Measurements from ENCODE around the gene SAE1.
A peak's percentile ranks its signal among the peaks of the same experiment; 100 is the strongest.

The SAE1 gene

DNA sequence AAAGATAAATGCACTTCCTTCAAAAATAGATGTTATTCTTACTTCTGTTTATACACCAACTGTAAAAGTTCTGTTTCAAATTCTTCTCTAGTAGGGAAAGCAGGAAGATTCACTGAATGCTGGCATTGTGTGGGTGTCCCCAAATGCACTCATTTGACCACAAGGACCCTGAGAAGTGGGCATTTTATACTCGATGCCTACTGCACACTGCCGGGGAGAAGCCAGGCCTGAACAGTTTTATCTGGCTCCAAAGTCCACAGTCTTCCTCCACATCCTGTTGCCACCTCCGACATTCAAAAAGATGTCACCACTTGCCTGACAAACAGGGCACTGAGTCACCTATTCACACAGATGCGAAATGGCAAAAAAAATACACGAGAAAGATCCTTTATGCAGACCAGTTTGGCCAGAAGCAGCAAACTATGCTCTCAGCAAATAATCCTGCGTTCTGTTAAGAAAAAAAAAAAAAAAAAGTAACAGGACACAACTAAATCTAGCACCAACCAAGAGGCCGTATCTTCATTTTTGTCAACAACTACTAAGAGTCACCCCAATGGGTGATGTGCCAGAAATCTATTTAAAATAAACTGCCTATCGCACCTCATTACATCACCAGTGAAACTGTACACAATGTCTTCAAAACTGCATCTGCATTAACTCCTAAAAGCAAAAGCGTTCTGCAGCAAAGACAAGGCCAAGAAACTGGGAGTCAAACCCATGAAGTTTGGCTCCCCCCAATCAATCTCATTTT is 23.3 kb upstream of the SAE1 start:
- no peak for DNase-seq

DNA sequence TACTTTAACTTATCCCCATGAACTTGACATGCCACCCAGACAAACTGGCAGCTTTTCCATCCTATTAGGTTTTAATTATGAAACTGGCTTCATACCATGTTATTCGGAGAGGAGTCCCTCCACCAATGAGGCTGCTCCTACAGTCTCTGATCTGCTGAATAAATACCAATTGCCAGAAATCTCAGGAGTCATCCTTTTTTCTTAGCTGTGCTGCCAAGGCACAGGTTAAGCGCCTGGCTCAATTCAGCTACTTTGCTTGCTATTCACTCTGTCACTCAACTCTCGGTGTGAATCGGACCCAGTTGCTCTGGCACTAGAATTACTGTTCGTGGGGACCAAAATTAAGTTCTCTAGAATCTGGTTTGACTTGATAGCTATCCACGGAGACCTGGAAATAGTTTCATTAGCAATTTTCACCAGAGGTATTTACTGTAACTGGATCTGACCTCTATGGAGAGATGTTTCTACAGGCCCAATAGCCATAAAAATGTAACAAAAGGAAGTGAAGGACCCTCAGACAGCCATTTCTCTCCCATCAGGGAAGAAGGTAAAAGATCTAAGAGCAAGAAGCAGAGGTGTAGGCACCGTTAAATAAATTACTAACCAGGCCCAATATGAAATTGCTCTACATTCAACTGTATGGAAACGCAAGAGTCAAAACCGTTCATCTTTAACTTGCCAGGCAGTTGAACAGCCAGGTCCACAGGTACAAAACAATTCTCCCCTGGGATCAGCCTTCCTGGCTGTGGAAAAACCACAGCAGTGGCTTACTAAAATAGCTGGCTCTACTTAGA is 22.5 kb upstream of the SAE1 start:
- DNase-seq: no peak

DNA sequence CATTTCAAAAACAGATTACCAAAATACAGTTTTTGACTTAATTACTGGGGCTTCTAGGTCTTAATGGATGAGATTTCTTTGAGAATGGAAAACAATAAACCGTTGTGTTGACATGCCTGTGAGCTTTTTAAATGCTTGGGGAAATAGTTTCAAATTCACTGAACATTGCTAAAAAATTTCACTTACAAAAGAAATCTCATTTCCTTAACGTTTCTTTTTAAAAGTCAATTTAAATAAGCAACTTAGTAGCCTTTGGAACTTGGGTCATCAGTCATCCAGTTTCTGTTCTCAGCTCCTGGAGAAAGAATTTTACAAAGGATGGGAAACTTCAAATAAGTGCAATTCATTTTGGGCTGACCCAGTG is 21.5 kb upstream of the SAE1 start:
- no peak for DNase-seq

DNA sequence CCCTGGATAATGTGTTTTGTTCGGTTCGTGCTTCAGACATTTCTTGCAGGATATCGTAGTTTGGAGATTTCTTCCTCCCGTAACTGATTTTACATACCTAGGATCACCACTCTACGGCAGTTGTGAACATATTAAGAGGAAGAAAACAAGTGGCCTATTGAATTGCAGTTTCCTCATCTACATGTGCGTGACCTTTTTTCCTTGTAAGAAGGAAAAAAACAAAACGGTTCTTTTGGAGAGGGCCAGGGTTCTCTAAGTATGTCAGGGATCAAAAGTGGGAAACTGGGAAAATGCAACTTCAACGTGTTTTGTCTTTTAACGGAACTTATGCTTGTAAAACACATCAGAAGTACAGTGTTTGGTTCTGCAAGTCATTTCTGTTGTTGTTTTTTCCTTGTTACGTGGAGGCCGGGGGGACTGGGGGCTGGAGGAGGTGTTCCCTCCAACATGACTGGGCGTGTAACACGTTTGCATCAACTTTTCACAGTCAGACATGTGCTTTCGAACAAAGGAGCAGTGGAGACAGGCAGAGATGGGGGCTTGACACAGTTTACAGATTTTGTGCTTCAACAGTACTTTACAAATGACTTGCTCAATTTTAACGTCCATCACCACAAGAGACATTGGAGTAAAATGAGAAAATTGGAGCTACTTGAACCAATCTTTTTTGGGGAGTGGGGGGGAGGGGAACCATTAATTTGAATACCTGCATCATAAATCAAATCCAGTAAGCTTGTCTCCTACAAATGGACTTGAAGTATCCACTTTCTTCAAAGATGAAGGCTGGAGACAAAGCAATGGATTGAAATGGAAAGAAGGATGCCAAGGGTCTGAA is 20.9 kb upstream of the SAE1 start:
- DNase-seq: peak; percentile 54

DNA sequence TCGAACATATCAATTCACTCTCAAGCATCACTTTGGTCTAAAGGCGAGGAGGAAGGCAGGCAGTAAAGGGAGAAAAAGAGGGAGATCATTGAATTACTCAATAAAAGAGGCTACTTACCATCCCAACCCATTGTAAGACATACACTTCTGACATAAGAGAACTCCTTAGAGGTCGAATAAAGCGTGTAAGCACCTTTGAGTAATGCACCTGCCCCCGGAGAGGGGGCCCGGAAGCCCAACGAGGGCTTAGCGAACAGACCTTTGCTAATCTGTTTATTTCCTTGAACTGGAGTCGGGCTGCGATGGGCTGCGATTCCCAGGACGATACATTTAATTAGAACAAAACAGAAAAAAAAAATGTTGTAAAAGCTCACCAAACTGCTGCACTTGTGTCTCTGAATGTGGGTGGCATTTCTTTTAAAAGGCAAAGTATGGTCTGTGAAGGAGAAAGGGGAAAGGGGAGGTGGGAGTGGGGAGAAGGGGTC is 20.1 kb upstream of the SAE1 start:
- DNase-seq: no peak

DNA sequence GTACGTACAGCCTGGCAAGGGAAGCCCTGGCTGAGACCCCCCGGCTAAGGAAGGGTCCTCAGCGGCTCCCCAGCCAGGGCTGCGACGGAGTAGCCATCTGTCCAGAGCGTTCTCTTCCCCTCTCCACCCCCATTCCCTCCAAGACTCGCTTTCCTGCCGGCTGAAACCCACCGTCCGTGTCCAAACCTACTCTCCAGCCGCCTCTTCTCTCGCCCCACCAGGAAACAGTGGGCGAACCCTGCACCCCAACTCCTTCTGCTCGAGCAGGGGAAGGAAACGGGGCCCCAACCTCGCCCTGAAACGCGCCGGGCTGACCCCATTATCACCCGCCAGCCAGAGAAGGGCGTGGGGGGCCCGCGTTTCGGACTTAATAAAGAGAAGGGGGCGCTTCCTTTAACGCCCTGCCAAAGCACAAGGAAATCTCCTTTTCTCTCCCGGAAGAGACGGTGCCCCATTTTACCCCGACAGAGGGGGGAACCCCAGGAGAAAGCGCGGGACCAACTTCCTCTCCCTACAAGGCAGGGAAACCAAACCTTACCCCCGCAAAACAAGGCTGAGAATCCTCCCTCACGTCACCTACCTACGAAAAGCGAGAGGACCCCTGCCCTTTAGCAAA is 19.5 kb upstream of the SAE1 start:
- DNase-seq: no peak

DNA sequence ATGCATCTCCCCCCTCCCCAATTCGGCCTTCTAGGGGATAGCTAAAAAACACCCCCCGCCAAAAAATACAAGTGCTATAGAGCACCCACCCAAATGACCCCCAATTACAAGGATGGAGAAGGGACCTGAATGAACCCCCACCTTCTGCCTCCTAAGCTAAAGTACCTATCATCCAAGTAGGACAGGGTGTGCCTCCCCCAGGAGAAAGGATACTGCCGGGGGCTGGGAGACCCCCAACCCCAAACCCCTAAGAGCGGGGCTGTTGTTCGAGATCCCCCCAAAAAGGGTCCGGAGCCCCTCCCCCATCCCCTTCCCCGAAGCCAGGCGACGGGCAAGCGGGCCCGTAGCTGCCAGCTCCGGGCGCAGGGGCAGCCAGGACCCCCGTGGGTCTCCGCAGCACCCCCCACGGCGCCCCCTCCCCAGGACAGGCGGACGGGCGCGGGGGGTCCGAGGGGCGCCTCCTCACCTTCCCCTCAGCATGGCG is 18.9 kb upstream of the SAE1 start:
- no peak for DNase-seq

DNA sequence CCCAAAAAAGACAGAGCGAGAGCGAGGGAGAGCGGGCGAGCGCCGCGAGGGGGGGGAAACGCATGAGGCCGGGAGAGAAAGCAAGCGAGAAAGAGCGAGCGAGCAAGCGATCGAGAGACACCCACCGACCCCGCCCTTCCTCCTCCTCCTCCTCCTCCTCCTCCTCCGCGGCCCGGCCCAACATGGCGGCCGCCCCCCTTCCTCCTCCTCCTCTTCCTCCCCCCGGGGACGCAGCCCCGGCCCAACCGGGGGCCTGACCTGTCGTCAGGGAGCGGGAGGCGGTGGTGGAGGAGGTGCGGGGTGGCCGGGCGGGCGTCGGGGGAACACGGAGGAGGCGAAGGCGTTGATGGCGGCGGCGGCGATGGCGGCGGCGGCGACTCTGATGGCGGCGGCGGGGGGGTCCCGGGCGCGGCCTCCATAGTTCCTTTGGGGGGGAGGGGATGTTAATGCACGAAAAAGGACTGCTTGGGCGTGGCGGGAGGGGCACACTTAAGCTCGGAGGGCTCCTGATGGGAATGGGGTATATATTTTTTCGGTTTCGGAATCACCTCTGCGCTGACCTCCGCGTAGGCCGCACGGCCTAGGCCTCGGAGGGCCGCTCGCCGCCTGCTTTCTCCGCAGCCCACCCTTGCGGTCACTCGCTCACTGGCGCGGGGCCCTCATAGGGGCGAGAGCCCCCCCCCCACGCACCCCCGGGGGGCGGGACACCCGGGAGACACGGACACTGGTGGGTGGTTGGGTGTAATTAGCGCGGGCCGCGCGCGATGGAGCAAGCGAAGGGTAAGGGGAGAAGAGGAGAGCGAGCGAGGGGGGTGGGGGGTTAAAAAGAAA is 18.3 kb upstream of the SAE1 start:
- DNase-seq: peak; percentile 91

DNA sequence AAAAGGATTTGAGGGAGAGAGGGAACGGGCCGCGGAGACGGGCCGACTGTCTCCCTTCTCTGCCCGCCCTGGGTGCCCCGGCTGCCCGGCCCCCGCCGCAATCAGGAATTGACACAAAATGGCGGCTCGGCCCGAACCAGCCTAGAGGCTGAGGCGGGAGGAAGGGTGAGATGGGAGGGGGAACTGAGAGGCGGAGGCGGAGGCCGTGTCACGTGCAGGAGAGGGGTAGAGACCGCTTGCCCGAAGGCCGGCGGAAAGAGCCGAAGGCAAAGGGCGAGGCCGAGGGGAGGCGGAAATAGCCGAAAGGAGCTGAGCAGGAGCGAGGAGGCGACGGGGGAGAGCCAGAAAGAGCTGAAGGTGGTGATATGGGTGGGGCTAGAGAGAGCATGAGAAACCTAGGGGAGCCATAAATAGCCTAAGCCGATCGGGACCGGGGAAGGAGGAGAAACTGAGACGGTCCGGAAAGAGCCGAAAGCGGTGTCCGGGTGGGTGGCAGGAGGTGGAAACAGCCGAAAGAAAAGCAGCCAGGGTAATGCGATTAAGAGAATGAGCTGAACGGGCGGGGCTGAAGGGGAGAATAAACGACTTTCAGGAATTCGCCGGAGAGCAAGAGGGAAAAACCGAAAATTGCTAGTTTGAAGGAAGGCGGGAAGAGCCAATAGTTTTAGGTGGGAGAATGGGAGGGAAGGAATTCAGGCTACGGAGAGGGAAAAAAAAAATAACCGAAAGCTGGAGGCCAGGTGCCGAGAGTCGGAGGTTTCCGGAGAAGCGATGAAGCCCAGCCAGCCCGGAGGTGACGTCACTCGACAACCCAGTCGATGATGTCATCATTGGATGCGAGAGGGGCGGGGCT is 17.4 kb upstream of the SAE1 start, which contains the start of gene ZC3H4:
TSS of gene ZC3H4 (minus strand) at position 780 of the 853 bp plus-strand sequence. CDS start 1,192 bp downstream, outside the sequence.
- DNase-seq: peak; percentile 99

DNA sequence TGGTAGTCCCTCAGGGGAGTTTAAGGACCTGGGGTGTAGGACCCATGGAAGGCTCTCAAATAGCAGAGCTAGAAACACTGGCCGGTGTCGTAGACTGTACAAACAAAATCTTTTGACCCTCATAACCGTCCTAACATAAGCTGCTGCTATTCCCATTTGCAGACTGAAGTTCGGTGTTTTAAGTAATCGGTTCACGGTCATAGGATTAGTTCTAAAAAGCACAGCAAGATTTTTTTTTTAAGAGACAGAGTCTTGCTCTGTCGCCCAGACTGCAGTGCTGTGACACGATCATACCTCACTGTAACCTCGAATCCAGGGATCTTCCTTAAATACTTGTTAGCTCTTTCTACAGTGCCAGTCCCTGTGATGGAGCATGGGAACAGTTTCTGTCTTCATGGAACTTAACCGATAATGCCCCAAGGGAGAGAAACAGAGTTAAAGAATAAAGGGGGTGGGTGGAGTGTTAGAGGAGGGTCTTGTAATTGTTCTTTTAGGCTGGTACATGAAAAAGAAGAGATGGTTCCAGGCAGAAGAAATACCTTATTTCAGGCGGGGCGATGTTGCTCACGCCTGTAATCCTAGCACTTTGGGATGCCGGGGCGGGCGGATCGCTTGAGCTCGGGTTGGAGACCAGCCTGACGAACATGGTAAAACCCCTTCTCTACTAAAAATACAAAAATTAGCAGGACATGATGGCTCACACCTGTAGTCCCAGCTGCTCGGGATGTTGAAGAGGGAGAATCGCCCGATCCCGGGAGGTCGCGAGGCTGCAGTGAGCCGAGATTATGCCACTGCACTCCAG is 16.6 kb upstream of the SAE1 start:
- DNase-seq: no peak

DNA sequence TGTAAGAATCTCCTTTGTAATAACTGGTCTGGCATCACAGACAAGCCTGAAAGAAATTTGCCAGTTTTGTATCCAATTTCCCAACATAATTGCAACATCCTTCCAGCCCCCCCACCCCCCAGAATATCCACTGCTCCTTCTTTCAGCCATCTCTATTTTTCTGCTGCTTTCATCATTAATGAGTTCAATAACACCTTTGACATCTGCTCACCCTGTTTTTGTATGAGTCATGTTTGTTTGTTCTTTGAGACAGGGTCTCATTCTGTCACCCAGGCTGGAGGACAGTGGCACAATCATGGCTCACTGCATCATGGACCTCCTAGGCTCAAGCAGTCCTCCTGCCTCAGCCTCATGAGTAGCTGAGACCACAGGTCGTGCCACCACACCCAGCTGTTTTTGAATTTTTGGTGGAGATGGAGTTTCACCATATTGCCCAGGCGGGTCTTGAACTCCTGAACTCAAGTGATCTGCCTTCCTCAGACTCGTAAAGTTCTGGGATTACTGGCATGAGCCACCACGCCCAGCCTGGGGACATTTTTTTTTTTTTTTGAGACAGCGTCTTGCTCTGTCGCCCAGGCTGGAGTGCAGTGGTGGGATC is 10.1 kb upstream of the SAE1 start:
- no peak for DNase-seq

DNA sequence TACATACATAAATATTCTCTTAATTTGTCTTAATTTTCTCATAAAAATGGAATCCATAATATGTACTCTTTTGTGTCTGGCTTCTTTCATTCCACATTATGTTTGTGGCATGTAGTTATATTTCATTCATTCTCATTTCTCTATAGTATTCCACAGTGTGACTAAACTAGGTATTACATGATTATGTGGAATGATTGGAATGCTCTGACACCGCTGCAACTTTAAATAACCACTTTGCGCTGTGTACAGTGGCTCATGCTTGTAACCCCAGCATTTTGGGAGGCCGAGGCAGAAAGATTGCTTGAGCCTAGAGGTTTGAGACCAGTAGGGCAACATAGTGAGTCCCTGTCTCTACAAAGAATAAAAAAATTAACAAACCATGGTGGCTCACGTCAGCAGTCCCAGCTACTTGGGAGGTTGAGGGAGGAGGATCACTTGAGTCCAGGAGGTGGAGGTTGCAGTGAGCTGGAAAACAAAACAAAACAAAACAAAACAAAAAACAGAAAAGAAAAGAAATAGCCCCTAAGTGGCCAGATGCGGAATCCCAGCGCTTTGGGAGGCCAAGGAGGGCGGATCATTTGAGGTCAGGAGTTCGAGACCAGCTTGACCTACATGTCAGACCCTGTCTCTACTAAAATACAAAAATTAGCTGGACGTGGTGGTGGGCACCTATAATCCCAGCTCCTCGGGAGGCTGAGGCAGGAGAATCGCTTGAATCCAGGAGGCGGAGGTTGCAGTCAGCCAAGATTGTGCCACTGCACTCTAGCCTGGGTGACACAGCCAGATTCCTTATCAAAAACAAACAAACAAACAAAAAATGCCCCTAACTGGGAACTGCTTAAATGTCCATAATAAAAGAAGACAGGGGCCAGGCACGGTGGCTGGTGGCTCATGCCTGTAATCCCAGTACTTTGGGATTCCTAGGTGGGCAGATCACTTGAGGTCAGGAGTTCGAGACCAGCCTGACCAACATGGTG is 8.0 kb upstream of the SAE1 start:
- no peak for DNase-seq

DNA sequence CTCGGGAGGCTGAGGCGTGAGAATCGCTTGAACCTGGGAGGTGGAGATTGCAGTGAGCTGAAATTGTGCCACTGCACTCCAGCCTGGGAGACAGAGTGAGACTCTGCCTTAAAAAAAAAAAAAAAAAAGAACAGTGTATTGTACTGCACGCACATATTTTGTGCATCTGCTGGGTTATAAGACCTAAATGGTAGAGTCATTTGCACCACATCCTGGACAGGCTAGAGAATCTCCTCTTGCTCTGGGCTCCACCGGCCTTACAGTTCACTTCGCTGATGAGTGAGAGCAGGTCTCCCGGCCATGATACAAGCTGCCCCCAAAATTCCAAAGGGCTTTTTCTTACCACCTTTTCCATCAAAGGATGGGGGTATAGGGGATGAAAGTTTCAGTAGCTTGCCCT is 7.2 kb upstream of the SAE1 start:
- DNase-seq: no peak

DNA sequence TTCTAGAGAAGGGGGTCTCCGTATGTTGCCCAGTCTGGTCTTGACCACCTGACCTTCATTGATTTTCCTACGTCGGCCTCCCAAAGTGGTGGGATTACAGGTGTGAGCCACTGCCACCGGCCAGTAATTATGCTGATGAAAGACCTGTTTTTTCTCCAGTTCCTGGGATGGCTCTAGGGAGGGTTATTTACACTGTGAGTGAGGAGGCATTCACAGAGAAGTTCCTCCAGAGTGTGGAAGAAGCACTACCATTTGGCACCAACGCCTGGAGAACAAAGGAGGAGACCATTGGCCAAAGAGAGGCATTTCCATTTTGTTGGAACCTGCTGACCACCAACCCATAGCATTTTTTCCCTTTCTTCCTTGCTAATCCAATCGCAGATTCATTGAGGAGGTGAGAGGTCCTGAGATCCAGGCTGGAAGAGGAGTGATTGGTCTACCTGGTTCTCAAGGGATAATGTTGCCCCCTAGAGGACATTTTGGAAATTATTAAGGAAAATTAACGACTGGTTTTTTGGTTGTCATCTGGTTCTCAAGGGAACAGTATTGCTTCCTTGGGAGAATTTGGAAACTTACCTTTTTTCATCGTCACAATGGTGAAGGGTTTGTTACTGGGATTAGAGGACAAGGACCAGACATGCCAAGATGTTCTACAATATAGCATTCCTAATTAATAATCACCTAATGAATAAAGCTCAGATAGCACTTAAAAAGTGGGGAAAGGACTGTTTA is 5.5 kb upstream of the SAE1 start:
- no peak for DNase-seq

DNA sequence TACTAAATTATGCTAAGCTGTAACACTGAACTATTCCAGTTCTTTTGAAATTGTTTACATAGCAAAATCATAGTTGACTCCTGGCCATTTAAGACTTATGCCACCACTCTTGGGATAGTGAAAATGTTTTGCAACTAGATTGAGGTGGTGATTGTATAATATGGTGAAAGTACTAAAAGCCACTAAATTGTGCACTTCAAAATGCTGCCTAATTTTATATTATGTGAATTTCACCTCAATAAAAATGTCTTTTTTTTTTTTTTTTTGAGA is 5.0 kb upstream of the SAE1 start:
- DNase-seq: no peak

DNA sequence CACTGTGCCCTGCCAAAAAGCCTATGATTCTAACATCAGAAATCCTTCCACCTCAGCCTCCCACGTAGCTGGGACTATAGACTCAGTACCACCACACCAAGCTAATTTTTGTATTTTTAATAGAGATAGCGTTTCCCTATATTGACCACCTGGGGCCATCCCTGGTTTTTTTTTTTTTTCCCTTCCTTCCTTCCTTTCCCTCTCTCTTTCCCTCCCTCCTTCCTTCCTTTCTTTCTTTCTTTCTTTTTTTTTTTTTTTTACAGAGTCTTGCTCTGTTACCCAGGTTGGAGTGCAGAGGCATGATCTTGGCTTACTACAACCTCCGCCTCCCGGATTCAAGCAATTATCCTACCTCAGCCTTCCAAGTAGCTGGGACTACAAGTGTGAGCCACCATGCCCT is 1.1 kb upstream of the SAE1 start:
- DNase-seq: no peak

DNA sequence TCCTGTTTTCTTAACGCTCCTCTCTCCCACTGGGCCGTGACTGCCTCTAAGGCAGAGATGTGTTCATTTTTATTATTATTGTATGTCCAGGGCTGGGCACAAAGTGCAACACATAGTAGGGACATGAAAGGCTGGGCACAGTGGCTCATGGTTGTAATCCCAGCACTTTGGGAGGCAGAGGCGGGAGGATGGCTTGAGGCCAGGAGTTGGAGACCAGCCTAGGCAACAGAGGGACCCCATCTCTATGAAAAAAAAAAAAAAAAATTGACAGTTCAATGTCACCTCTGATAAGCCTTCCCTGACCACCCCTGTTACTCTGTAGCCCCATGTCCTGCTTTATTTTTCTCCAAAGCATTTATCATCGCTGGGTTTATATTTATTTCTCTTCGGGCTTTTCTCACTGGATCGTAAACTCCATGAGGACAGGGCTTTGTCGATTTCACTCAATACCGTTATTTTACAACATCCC is 481 bp upstream of the SAE1 start:
- no peak for DNase-seq

Measured in right forelimb (tissue), 1 donor.